HG02588 (cell line): ENCODE data around the gene SLC9A9.

Experiments used
- ATAC-seq: cut with Tn5 transposase; IDR thresholded peaks from one replicate; pipeline ENCODE4 v1.9.1; 2021; ENCODE audit warnings: mild to moderate bottlenecking, moderate library complexity; ENCODE audit not compliant: unreplicated experiment

SLC9A9 gene

DNA sequence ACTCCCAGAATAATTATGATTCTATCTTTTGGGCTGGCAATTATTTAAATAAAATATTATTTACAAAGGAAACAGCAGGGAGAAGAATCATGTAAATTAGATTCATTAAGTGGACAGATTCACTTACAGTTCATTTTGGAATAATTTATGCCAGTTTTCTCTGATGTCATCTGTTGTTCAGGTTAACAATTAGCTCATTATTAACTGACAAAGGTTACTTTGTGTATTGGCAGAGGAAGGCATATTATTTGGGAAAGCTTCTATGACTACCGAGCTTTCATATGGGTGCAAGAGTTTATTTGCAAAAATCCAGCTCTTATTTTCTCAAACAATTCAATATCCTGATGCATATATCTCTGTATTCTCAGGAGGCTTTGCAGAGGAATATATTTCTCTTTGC is 504.3 kb downstream of the SLC9A9 start:
- ATAC-seq = no peak

DNA sequence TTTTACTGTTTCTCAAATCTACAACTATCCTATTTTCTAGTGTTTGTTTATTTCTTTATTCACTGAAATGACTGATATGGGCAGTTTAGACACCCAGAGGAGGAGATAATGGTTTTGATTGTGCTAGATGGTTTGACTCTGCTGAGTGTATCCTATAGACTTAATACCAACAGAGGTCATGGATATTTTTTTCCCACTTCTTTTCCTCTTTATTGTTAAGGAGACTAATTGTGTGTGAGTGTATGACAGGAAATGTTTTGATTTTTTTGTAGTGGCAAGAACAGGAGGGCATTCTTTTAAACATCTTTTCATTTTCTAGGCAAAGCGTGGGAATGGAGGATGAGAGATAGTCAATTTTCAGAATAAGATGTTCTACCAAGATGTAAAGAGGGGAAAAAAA is 505.2 kb downstream of the SLC9A9 start:
- no peak for ATAC-seq

DNA sequence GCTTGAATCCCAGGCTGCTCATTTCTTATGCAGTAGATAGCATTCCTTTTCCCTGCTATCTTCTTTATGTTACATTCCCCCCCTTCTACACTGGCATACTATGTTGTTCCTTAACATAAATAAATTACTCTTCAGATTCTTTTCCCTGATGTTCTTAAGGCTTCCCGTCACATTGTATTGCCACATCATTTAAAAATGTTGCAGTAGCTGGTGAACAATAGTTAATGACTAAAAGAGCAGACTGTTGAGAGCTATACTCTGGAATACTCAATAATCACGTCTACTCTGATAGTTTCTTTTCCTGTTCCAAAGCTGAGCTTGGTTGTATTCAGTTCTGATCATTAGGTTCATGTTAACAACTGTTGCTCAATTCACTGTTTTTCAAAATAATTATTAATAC is 508.8 kb downstream of the SLC9A9 start:
- ATAC-seq = no peak

DNA sequence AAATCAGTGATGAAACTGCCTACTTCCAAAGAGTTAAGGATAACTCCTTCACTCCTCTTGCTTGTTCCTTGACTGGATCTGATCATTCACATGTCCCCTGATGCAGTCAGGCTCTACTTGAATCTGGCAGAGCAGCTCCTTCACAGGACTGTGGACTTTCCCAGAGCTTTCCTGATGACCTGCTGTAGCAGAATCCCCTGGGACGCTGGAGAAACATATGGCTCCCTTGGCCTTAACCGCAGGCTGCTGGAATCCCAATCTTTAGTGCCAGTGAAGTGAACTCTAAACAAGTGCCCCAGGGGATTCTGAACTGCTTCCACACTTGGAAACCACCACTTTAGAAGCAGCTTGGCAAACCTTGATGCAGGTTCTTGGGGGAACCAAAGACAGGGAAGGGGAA is 510.9 kb downstream of the SLC9A9 start:
- ATAC-seq = no peak

DNA sequence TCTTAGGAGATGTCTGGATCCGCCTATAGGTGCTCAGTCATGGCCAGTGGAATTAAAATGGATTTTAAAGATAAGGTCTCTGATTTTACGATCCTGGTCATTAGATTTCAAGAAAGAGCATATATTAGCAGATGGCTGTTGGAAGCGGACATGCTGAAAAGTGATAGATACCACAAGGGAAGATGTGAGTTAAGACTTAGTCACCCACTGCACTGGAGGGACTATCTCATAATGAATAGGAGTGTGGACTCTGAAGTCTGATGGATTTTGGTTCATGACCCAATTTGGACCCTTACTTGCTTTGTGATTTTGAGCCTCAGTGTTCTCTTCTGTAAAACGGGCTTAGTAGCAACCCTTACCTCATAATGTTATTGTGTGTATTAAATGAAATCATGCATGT is 514.0 kb downstream of the SLC9A9 start:
- ATAC-seq = no peak

DNA sequence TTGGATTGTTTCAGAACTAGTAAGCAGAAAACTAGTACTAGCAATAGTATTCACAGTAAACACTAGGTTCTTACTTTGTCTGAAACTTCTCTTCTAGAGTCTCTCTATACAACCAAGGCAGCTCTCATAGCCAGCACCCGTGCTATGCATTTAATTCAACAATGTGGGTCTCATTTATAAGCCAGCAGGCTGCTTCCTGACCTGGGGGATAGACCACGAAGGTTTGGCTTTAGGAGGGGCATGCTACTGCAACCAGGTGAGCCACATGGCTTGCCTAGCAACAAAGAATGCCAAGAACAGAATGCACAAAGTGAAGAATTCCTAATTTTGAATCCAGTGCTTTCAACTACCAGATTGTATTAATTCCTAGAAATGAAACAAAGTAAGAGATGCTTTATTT is 514.9 kb downstream of the SLC9A9 start:
- no peak for ATAC-seq

DNA sequence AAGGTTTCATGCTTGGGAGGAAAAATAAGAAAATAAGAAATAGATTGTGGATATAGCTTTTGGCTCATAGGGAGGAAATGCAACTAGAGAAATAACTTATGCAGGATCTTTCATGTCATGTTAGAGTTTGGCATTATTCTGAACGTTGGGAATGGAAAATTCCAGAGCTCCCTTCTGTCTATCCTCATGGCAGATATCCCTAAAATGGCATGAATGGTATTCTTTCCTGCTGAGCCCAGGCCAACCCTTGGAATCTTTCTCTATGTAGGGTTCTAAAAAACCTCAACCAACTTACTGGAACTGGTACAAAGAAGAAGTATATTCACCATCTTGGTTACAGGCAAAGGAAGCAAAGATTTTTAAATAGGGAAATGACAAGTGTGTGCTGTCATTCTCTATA is 516.2 kb downstream of the SLC9A9 start:
- no peak for ATAC-seq

DNA sequence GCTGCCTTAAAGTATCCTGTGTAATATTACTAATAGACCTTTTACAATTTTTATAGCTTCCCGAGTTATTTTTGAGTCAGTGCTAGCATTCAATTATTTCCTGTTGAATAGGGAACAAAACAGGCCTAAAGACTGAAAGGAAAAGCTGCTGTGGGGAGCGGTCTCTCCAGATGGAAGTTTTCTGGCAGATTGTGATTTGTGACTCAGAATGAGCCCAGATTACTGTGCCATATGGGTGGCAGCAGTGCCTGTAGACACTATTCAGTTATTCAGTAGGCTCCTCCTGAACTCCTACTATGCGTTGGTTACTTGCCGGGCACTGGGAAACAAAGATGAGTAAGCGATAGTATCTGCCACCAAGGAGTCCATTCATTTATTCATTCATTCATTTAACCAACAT is 516.9 kb downstream of the SLC9A9 start:
- no peak for ATAC-seq

DNA sequence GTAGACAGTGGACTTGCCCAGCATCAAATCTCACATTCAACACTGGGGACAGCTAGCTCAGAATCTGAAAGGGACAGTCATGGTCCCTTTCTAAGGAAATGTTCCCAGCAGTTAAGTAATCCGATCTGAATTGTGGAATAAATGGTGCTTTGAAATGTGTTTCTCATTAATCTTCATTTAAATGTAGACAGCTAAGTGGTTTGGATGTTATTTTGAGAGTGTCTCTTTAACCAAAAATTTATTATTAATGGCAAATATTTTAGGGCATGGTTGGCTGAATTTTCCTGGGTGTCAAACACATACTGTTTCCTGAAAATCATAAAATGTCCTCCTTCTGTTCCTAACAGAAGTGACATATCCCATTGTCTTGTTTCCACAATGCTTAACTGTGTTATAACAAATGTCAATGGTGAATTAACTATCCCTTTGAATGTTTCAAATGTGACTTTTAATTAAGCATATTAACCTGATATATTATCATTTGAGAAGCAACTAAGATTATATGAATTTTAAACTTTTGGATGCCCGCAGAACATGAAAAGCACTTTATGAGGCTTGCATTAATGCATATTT is 517.9 kb downstream of the SLC9A9 start:
- ATAC-seq = no peak

DNA sequence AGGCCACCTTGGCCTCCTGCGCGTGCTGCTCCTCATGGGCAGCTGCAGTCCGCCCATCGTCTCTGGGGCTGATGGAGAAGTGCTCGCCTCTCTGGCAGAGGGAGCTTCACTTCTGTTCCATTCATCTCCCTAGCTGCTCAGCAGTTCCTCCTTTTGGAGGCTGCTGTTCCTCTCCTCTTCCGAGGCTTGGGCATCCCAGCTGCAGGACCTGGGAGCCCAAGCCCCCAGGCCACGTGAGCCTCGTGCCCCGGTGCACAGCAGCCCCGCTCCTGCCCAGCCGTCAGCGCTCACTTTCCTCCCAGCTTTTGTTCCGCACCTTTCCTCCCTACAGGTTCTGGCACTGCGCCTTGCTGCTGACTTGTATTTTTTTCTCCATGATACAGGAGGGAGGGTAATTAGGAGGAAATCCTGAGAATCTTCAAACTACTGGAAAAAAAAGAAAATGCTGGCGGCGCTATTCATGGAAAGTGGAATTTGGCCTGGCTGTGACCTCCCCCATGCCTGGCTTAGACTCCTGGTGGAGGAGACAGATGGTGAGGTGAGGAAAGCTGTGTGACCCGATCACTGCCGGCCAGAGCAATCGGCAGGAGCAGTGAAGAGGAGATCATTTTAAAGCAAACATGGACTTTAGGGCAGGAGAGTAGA is 518.6 kb downstream of the SLC9A9 start:
- ATAC-seq = no peak

DNA sequence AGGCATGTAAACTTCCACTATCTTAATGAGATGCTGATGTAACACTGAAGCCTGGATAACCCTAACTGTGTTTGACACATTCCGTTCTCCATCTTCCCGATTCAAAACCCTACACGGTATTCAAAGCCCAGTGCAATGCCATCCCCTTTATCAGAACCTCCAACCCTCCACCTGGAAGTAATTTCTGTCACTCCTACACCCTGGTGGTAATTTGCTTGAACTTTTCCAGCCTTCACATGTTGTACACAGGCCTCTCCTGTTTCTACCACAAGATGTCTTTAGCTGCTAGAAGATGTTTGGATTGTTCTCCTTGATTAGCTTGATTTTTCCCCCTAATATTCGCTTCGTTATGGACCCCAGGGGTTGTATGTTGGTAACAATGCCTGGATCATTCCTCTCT is 519.8 kb downstream of the SLC9A9 start:
- ATAC-seq = no peak

DNA sequence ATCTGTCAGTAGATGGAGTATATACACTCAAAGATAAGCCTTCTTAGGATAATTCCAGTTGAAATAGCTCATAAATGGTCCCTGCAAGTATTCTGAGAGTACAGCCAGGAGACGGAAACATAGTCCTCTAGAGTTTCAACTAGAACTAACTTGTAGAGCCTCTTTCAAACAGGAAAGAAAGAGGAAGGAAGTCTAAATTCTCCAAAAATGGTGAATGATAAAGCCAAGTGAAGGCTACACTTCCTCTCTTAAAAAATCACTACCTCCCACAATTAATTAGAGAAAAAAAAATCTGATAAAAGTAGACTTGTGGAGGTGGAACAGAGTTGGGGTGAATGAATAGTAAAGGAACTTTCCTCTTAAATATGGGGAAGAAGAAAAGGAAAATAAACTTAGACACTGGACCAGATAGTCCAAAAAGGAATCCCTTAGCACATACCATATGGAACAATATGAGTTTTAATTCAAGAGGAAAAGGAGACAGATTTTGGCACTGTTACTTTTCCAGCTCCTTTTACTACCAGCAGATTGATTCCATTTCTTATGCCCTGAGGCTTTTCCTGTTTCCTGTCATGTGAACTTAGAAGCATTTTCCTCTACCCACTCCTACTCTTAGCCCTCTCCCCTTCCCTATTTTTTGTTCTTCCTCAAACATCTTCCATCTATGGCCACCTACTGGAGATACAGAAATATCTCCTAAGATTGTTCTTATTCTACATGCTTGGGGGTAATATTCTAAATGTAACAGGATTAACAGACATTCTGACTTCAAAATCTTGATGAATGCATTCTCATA is 521.1 kb downstream of the SLC9A9 start:
- no peak for ATAC-seq

DNA sequence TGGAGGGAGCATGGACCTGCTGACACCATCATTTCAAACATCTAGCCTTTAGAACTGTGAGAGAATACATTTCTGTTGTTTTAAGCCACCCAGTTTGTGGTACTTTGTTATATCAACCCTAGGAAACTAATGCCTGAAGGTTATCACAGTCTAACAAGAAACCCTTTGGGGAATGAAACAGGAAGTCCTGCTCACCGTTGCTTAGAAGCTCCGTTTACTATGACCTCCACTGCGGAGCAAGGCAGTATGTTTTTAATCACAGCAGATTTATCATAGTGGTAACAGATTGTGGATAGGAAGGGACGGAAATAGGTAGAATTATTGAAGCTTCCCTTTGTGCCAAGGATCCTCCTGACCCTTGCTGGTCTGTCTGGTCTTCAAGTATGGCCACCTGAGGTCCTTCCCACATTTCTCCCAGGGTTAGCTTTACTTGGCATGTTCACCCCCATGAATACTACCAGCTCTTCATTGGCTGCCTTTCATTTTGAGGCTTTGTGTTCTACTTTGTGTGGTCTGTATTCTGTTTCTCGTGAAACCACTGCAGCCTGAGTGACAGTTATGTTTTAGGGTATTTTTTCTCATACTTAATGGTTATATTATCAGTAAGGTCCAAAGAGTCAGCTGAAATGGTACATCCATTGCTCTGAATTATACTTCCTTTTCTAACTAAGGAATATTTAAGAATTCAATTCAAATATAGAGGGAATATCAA is 527.1 kb downstream of the SLC9A9 start:
- ATAC-seq = no peak

DNA sequence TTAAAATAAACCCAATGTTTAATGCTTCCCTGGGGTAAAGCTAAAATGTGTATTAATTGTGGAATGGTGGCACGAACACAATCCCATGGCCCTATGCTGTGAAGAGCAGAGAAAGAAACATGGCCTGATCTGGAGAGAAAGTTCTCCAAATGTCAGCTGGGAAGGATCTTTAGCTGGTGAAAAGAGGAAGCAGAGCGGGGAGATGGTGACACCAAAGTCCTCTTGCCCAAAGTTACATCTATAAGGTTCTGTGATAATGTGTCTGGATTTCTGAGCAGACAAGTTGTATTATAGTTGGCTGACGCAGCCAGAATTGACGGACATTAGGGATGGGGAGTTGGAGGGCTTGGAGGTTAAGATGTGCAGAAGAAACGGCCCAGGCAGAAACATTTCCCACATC is 532.5 kb downstream of the SLC9A9 start:
- ATAC-seq = no peak

DNA sequence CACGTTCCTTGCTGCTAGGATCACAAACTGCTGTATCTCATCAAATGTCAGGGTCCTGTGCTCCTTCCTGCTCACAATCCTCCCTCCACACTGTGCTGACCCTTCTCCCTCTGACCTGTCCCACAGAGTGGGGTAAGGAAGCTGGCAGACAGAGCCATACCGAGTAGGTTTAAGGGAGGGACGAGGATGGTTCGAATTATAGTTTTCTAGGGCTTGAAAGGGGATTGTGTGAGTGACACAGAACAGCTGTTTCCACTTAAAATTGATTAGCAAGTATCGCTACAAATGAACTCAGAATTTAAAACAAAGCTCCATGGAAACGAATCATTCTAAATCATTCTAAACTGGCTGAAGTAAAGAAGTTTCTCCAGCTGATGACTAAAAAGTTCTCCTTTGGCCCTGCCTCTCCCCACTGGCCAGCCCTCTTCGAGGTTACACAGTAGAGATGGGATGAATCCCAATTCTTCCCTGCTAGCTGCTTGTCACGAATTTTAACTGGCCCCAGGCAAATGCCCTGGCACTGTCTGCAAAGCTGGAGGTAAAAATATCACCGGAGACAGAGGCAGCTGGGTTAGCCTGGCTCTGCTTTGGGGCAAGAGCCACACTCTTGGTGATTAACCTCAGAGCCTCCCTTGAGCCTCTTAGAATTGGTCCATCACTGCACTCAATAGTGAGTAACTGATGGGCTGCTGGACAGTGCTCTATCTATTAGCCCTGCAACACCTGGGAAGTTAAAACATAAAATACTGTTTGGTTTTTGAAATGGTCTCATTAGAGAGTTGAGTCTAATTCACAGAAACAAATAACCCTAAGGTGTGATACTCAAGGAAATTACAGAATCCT is 533.8 kb downstream of the SLC9A9 start:
- ATAC-seq = no peak

DNA sequence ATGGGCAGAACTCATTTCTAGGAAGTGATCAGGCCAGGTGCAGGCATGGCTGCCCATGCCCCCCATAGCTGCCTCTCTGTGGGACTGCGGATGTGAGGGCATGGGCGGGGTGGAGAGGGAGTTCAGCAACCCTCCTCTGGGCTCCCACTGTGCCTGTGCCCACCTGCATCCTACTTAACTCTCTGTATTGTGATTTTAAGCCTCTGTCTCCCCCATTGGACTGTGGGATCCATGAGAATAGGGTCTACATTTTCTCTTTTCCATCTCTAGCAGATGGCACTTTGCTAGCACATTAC is 534.4 kb downstream of the SLC9A9 start:
- no peak for ATAC-seq

DNA sequence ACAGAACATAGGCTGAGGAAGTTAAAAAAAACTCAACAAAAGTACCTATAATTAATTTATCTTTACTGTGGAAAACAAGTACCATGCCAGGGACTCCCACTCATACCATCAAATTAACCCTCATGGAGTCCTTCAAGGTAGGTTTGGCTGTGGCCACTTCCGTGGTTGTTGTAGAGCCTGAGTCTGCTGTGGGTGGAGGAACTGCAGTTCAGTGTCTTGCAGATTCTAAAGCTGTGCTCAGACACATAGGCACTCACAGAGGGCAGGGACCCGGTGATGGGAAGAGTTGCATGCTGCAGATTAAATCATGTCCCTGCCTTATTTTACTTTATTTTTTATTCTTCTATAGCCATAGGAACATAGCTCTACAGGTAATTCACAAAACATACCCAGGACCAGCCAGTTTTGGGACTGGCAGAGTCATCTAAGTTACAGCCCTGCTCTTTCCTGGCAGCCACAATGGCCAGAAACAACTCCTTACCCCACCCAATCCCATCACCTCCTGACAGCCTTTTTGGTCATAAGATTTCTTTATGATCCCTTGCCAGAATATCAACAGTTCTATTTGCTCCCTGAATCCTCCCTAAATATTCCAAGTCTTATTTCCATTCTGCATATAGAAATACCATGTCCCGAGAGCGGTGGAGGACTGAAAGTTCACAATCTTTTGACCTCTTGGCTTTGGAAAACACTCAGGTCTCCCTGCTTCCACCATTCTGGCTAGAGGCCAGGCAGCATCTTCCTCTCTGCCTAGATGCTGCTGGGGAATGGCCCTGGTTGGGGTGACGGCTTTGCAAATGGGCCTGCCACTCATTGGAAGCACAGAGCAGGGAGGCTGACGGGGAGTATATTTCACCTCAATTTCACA is 535.0 kb downstream of the SLC9A9 start:
- no peak for ATAC-seq

DNA sequence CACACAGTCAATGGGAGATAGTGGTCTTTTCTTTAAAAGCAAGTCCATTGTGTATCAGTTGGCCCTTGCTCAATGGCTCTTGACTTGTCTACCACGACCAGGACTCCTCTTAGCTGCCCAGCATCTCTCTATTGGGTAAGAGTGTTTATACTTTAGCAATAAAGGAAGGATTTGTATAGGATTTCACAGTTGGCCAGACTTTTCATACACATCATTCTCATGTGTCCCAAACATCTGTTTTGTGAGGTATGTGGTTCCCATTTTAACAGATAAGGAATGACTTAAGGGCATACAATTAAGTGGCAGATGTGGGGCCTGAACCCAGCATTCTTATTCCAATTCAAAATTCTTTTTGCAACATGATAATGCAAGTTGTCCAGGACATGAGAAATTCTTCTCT is 537.2 kb downstream of the SLC9A9 start:
- ATAC-seq = no peak

DNA sequence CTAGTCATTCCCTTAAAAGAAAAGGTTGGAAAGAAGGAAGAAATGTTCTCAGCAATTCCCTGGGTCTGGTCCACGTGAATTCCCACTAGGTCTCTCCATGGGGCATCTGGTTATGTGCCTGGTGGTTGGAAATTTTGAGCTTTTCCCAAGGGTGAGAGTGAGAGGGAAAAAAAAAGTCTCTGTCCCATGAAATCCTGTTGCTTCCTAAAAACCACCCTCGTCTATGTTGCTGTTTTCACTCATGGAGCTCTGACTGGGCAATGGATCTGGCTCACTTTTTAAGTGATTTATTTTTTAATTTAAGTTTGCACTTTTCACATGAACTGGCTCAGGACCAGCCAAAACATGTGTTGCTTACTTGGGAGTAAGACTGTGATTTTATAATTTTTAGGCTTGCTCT is 538.6 kb downstream of the SLC9A9 start:
- ATAC-seq = no peak

DNA sequence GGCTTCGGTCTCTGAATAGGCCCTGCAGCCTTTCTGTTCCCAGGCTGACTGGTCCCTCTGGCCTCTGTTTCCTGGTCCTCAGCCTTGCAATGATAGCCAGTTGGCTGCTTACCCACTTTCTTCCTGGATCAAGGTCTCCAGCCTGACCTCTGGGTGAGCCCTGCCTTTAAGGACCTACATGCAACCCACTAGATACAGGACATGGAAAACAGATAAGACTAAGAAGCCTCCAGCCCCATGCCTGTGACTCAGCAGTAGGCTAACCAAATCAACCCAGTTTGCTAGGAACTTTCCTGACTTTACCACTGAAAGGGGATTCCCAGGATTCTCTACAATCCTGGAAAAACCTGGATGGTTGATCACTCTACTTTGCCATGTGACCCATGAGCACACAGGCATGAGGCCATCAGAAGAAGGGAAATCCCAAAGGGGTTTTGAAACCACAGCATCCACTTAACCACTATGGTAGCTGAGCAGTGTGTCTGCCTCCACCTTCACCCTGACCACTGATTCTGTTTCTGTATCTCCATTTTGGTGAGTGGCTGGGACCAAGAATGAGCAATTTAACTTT is 540.6 kb downstream of the SLC9A9 start:
- peak; percentile 73 for ATAC-seq
